Measurements from ENCODE around the gene TNNC2. TPM values are rescaled to one million over a fixed set of nuclear protein-coding genes. Genes with fewer than 3 reads are reported as not detected.
"Not testable (repeated sequence)": the region's sequence is repeated elsewhere in the genome, so short reads cannot be mapped to it uniquely, and the experiment has no call there.

Gene TNNC2
- total RNA-seq, 1 donor from 2014 or later = 2.1 TPM

DNA sequence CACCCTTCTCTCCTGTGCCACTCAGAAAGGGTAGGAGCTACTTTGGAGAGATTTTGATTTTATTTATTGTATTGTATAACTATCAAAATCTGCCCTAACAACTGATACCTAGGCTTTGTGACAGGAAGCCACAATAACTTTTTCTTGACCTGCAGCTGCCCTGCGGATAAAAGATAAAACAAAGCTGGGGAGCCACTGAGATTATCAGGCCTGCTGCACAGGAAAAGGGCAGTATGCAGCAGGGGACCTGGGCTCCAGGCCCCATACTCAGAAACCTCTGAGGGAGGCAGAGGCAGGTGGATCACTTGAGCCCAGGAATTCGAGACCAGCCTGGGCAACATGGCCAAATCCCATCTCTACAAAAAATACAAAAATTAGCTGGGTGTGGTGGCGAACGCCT is 5.5 kb upstream of the TNNC2 start:
- TF ChIP-seq, protein P1, sequence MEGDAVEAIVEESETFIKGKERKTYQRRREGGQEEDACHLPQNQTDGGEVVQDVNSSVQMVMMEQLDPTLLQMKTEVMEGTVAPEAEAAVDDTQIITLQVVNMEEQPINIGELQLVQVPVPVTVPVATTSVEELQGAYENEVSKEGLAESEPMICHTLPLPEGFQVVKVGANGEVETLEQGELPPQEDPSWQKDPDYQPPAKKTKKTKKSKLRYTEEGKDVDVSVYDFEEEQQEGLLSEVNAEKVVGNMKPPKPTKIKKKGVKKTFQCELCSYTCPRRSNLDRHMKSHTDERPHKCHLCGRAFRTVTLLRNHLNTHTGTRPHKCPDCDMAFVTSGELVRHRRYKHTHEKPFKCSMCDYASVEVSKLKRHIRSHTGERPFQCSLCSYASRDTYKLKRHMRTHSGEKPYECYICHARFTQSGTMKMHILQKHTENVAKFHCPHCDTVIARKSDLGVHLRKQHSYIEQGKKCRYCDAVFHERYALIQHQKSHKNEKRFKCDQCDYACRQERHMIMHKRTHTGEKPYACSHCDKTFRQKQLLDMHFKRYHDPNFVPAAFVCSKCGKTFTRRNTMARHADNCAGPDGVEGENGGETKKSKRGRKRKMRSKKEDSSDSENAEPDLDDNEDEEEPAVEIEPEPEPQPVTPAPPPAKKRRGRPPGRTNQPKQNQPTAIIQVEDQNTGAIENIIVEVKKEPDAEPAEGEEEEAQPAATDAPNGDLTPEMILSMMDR (conservative IDR thresholded peaks at IDR 0.05) = no peak
- H3K4me1 Mint-ChIP-seq (ENCODE audit: unreplicated experiment) = peaks cover 24% of the 10 kb centered on the region
- peaks cover 3% of the 10 kb centered on the region for H3K27me3 Mint-ChIP-seq
- peak overlapping the region; percentile 87 for H3K4me3 Mint-ChIP-seq
- no peaks in the 10 kb centered on the region for H3K9me3 Mint-ChIP-seq
- no peak for DNase-seq (ENCODE audit: extremely low spot score, unreplicated experiment)
- no peaks in the 10 kb centered on the region for H3K36me3 Mint-ChIP-seq
- H3K27ac Mint-ChIP-seq = no peak overlapping the region

DNA sequence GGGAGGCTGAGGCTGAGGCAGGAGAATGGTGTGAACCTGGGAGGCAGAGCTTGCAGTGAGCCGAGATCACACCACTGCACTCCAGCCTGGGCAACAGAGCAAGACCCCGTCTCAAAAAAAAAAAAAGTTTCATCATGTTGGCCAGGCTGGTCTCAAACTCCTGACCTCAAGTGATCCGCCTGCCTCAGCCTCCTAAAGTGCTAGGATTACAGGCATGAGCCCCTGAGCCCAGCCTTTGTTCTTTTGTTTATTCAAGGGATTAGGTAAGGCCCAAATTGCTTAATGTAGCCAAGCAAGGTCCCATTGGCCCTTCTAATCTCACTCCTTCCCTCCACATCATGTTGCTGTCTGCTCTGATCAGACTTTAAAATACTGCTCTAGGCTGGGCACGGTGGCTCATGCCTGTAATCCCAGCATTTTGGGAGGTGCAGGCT is 2.6 kb upstream of the TNNC2 start:
- not testable (repeated sequence) for H3K4me3 Mint-ChIP-seq; H3K9me3 Mint-ChIP-seq; H3K36me3 Mint-ChIP-seq; H3K27me3 Mint-ChIP-seq; H3K27ac Mint-ChIP-seq; DNase-seq (ENCODE audit: extremely low spot score, unreplicated experiment)
- peaks cover 14% of the 10 kb centered on the region for H3K4me1 Mint-ChIP-seq (ENCODE audit: unreplicated experiment)

DNA sequence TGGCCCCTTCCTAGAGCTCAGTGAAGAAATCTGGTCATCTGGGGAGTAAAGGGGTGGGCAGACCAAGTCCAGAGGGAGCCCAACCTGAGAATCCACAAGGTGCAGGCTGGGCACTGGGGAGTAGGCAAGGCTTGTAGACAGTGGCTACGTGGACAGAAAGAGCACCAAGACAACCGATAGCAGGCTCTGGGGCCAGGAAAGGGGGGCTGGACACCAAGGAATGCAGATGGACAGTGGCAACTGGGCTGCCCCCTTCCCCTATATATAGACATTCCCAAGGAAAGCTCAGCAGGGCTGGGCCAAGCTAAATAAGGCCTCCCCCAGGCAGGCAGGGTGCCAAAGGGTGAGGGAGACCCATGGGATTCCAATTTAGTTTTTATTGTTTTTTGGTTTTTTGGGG is 1.5 kb upstream of the TNNC2 start:
- H3K4me1 Mint-ChIP-seq (ENCODE audit: unreplicated experiment) = peaks cover 23% of the 10 kb centered on the region
- H3K27ac Mint-ChIP-seq = no peak overlapping the region
- H3K27me3 Mint-ChIP-seq = peaks cover 16% of the 10 kb centered on the region
- H3K9me3 Mint-ChIP-seq = no peaks in the 10 kb centered on the region
- no peak overlapping the region for H3K4me3 Mint-ChIP-seq
- no peaks in the 10 kb centered on the region for H3K36me3 Mint-ChIP-seq
- DNase-seq (ENCODE audit: extremely low spot score, unreplicated experiment) = no peak
- TF ChIP-seq, protein P1 (conservative IDR thresholded peaks at IDR 0.05) = no peak

DNA sequence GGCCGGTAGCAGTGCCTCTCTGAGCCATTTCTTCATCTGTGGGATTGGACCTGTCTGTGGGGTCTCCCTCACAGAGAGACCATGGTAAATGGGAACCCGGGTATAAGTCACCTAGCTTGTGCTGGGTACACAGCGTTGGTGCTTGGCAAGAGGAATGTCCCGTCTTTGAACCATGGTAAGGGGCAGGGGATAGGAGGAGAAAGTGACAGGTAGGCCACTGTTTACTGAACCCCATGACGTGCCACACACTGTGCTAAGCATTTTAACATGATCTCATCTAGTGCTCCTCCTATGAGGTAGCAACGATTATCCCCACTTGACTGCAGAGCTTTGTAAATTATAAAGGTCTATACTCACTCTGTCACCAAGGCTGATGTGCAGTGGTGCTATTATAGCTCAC is 600 bp upstream of the TNNC2 start:
- no peak for DNase-seq (ENCODE audit: extremely low spot score, unreplicated experiment)
- Mint-ChIP-seq H3K4me3 (no peak overlapping the region), H3K27me3 (peaks cover 18% of the 10 kb centered on the region), H3K27ac (no peak overlapping the region), H3K36me3 (no peaks in the 10 kb centered on the region), H3K9me3 (no peaks in the 10 kb centered on the region), H3K4me1 (ENCODE audit: unreplicated experiment) (peaks cover 18% of the 10 kb centered on the region)
- TF ChIP-seq, protein P1 (conservative IDR thresholded peaks at IDR 0.05) = no peak

DNA sequence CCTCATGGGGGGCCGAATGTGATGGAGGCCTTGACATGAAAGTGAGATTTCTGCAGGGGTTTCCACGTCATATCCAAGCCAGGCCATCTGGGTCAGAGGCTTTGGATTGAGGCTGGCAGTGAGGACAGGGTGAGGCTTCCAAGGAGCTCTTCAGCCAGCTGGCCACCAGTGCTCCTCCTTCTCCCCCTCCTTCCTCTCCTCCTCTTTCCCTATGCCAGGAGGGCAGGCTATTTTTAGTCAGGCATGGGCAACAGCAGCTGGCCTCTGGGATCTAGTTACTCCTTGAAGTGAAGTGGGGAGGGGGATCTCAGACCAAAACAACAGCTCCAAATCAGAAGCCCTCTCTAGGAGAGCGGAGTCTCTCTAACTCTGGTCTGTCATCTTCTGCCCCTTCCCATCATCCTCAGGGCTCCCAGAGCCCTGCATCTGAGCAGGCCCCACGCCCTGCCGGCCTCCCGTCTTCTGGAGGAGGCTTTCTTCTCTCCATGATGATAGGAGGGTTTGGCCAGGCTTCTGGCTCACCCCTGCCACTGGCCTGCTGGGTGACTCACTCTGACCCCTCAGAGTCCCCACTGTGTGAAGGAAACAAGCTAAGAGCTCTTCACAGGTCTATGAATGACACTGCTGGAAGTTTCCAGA is 612 bp downstream of the TNNC2 start:
- Mint-ChIP-seq H3K36me3 (no peaks in the 10 kb centered on the region), H3K4me1 (ENCODE audit: unreplicated experiment) (peaks cover 18% of the 10 kb centered on the region), H3K27me3 (peaks cover 23% of the 10 kb centered on the region), H3K9me3 (no peaks in the 10 kb centered on the region), H3K27ac (no peak overlapping the region), H3K4me3 (no peak overlapping the region)
- TF ChIP-seq, protein P1 (conservative IDR thresholded peaks at IDR 0.05) = no peak
- no peak for DNase-seq (ENCODE audit: extremely low spot score, unreplicated experiment)

DNA sequence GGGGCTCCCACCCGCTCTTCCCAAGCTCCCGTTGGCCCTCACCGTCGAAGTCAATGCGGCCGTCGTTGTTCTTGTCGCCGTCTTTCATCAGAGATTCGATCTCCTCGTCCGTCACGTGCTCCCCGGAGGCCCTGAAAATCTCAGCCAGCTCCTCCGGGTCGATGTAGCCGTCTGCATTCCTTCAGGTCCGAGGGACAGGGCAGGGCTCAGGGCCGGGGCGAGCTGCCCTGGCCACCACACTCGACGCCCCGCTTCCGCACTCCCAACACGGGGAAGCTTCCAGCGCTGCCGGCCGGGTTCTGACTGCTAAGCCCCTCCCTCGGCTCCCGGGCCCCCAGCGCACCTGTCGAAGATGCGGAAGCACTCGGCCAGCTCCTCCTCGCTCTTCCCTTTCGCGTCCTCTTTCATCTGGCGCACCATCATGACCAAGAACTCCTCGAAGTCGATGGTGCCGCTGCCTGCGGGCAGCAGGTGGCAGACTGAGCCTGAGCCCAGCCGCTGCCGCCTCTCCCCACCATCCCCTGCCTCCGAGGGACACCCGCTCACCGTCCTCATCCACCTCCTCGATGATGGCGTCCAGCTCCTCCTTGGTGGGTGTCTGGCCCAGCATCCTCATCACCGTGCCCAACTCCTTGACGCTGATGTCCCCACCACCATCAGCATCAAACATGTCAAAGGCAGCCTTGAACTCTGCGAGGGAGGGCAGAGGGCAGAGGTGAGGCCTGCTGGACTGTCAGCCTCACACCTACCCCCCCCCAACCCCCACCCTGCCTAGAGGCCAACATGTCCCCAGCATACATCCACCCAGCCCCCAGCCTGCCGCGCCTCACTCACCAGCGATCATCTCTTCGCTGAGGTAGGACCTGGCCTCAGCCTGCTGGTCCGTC is 2.9 kb downstream of the TNNC2 start:
- TF ChIP-seq, protein P1 (conservative IDR thresholded peaks at IDR 0.05) = peak; percentile 48
- no peaks in the 10 kb centered on the region for H3K9me3 Mint-ChIP-seq
- DNase-seq (ENCODE audit: extremely low spot score, unreplicated experiment) = no peak
- H3K4me3 Mint-ChIP-seq = no peak overlapping the region
- H3K27ac Mint-ChIP-seq = no peak overlapping the region
- H3K27me3 Mint-ChIP-seq = peaks cover 24% of the 10 kb centered on the region
- no peaks in the 10 kb centered on the region for H3K36me3 Mint-ChIP-seq
- H3K4me1 Mint-ChIP-seq (ENCODE audit: unreplicated experiment) = peaks cover 18% of the 10 kb centered on the region
